Type B pancreatic cell (in vitro differentiated cells): ENCODE results near the gene MMP3. TPM values are rescaled to one million over a fixed set of nuclear protein-coding genes. Genes with fewer than 3 reads are reported as not detected.

Experiments
- DNase-seq: peaks from one replicate; pipeline ENCODE4 v3.0.0; 2021; ENCODE audit warnings: mixed read lengths; ENCODE audit not compliant: unreplicated experiment; ENCODE audit errors: extremely low spot score
- H3K27ac Mint-ChIP-seq: 2 replicates; pipeline ENCODE4 v1.8.0; 2021; ENCODE audit warnings: mild to moderate bottlenecking, mixed read lengths
- H3K27me3 Mint-ChIP-seq: 2 replicates; pipeline ENCODE4 v1.8.0; 2021; ENCODE audit warnings: mixed read lengths
- H3K36me3 Mint-ChIP-seq: 2 replicates; pipeline ENCODE4 v1.8.0; 2021; ENCODE audit warnings: mixed read lengths
- H3K4me1 Mint-ChIP-seq: one replicate; pipeline ENCODE4 v1.8.0; 2021; ENCODE audit warnings: mixed read lengths; ENCODE audit not compliant: unreplicated experiment
- H3K4me3 Mint-ChIP-seq: 2 replicates; pipeline ENCODE4 v1.8.0; 2021; ENCODE audit warnings: mild to moderate bottlenecking, mixed read lengths
- H3K9me3 Mint-ChIP-seq: 2 replicates; pipeline ENCODE4 v1.8.0; 2021; ENCODE audit warnings: mixed read lengths
- total RNA-seq: library from RNA; stranded (reverse); gene quantifications from 2 replicates; pipeline ENCODE4 v1.2.1, GENCODE V29; 2021; ENCODE audit warnings: low replicate concordance
- TF ChIP-seq, protein P1 (sequence below): fragments of 200-600 bp; sonication (generic); conservative IDR thresholded peaks from 2 replicates; pipeline ENCODE4 v1.5.0; 2021; ENCODE audit warnings: antibody characterized with exemption, mild to moderate bottlenecking

The MMP3 gene
- total RNA-seq, 1 donor from 2014 or later, result not detected

DNA sequence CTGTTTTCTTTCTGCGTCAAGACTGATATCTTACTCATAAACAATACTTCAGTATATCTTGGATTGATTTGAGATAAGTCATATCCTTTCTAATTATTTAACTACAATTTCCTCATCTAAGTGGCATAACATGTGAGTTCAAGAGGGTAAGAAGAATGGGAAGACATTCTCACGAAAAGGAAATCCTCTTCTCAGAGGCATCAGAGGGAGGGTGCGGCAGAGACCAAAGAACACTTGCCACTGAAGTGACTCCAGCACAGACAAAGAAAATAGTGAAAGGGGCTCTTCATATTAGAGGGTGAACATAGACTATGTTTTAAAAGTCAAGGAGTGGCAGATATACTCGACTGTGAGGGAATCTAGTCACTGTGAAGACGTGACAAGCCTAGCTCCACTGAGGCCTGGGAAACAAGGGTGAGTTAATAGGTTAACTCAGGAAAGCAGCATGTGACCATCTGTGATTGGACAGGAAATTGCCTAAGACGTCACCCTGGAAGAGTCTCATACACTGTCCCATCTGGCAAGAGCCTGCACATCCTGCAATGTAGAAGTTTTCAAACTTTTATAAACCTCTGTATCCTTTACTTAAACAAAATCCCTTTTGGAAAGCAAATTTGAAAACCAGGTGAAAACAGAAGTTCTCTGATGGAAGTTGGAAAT, 43.6 kb downstream of the MMP3 start:
- DNase-seq, result no peak
- Mint-ChIP-seq H3K4me3 (no peak overlapping the region), H3K36me3 (no peaks in the 10 kb centered on the region), H3K27ac (no peak overlapping the region), H3K4me1 (no peaks in the 10 kb centered on the region), H3K27me3 (no peaks in the 10 kb centered on the region), H3K9me3 (no peaks in the 10 kb centered on the region)
- TF ChIP-seq, protein P1, sequence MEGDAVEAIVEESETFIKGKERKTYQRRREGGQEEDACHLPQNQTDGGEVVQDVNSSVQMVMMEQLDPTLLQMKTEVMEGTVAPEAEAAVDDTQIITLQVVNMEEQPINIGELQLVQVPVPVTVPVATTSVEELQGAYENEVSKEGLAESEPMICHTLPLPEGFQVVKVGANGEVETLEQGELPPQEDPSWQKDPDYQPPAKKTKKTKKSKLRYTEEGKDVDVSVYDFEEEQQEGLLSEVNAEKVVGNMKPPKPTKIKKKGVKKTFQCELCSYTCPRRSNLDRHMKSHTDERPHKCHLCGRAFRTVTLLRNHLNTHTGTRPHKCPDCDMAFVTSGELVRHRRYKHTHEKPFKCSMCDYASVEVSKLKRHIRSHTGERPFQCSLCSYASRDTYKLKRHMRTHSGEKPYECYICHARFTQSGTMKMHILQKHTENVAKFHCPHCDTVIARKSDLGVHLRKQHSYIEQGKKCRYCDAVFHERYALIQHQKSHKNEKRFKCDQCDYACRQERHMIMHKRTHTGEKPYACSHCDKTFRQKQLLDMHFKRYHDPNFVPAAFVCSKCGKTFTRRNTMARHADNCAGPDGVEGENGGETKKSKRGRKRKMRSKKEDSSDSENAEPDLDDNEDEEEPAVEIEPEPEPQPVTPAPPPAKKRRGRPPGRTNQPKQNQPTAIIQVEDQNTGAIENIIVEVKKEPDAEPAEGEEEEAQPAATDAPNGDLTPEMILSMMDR, result no peak

DNA sequence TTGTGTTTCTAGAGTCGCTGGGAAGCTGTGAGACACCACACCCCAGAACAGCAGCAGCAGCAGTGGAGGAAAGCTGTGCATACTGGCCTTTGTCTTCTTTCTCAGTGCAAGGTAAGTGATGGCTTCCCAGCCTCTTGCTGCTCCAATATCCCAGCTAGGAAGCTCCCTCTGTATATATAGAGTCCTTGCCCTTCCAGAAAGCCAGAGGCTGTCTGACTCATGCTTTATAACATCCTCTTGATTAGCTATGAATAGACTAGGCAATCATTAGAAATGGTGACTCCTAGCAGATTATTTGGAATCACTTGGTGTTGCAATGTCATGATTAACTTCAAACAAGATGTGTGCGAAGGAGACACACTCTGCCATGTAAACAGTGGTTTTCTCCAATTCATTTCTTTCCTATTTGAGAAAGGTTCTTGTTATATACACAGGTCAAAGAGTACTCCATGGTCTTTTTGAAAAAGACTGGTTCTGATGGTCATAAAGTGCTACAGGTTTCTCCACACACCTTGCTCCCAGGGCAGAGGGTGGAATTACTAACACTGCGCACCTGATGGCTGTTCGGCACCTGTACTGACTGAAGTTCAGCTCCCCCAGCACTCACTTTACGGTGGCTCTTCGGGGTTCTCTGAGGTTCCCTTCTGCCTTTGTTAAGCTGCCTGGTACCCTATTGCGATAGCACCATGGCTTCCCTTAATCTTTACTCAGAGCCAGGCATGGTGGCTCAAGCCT, 45.2 kb downstream of the MMP3 start, which contains the start of gene MMP1:
TSS of gene MMP1 (minus strand) at position 149 of the 735 bp plus-strand sequence. CDS start at position 81, 68 bp downstream.
- H3K4me3 Mint-ChIP-seq, result no peak within 1 kb of the TSS
- no peaks in the 10 kb centered on the region for H3K36me3 Mint-ChIP-seq
- H3K4me1 Mint-ChIP-seq, result no peaks in the 10 kb centered on the region
- no peaks in the 10 kb centered on the region for H3K27me3 Mint-ChIP-seq
- no peak within 1 kb of the TSS for H3K27ac Mint-ChIP-seq
- no peak for DNase-seq
- TF ChIP-seq, protein P1, result no peak
- no peaks in the 10 kb centered on the region for H3K9me3 Mint-ChIP-seq

DNA sequence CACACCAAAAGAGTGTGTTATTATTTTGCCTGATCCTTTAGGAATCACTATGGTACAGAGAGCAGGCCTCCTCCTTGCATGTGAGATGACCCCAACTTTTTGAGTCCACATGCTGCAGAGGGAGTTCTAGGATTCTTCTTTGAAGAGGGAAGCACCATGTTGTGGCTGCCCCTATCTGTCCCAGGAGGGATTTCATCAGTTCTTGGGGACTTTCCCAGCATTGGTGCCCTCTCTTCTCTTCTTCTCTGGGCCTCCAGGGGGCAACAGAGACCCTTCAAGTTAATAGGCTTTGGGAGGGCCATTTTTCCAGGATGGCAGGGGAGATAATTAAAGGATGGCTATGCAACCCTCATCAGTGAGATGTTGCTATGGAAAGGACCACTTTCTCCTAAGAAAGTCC, 49.0 kb downstream of the MMP3 start:
- no peaks in the 10 kb centered on the region for H3K27me3 Mint-ChIP-seq
- H3K36me3 Mint-ChIP-seq, result no peaks in the 10 kb centered on the region
- H3K9me3 Mint-ChIP-seq, result no peaks in the 10 kb centered on the region
- TF ChIP-seq, protein P1, result peak; percentile 60
- DNase-seq, result no peak
- H3K4me1 Mint-ChIP-seq, result no peaks in the 10 kb centered on the region
- no peak overlapping the region for H3K27ac Mint-ChIP-seq
- no peak overlapping the region for H3K4me3 Mint-ChIP-seq

DNA sequence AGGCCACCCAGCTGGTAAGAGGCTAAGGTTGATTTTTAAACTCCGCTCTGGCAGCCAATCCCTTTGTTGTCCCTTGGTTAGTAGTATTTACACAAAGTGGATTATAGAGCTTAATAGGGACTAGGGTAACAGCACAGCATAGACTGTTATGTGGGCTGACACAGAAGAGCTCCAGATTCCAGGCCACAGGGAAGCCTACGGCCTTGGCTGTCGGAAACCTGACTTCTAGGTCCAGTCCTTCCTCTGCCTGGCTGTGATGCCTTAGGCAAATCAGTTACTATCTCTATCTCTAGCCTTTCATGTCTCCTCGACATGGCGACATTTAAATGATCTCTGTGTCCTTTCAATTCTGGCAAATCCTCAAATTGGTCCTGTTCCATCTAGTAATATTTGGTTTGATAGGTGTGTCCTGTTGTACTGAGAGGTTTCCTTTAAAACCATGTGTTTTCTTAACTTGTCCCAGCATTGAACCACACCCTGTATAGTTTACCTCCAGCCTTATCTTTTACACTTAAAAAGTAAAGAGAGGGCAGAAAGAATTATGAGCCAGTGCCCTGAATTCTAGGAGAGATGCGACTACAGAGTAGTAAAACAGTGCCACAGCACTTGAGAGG, 49.6 kb downstream of the MMP3 start:
- Mint-ChIP-seq H3K9me3 (no peaks in the 10 kb centered on the region), H3K27me3 (no peaks in the 10 kb centered on the region), H3K36me3 (no peaks in the 10 kb centered on the region), H3K4me1 (no peaks in the 10 kb centered on the region), H3K27ac (no peak overlapping the region), H3K4me3 (no peak overlapping the region)
- TF ChIP-seq, protein P1, result no peak
- no peak for DNase-seq

DNA sequence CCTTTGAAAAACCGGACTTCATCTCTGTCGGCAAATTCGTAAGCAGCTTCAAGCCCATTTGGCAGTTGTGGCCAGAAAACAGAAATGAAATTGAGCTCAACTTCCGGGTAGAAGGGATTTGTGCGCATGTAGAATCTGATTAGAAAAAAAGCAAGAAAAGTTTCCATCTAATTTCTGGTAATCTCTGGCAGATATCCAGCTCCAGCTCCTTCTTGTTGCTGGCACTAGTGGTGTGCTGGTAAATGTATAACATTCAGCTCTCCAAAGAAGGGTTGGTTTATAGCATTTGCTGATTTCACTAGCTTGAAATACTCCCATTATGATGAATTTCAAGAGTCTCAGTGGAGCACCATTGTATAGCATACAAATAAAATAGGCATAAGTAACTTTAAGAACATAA, 50.8 kb downstream of the MMP3 start:
- Mint-ChIP-seq H3K4me1 (no peaks in the 10 kb centered on the region), H3K27ac (no peak overlapping the region), H3K9me3 (no peaks in the 10 kb centered on the region), H3K27me3 (peaks cover 4% of the 10 kb centered on the region), H3K36me3 (no peaks in the 10 kb centered on the region), H3K4me3 (no peak overlapping the region)
- TF ChIP-seq, protein P1, result no peak
- DNase-seq, result no peak
